ENCODE results near the gene PLEKHJ1.

DNA sequence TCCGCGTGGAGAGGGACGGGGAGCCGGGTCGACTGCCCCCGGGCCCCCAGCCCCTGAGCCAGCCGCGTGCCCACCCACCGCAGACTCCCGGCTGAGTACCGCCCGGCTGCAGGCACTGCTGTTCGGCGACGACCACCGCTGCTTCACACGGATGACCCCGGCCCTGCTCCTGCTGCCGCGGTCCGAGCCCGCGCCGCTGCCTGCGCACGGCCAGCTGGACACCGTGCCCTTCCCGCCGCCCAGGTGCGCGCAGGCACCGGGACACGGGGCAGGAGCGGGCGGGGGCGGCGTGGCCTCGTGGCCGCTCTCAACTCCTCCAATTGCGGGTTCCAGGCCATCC, 14.6 kb upstream of the PLEKHJ1 start:
- TF ChIP-seq, protein P1, sequence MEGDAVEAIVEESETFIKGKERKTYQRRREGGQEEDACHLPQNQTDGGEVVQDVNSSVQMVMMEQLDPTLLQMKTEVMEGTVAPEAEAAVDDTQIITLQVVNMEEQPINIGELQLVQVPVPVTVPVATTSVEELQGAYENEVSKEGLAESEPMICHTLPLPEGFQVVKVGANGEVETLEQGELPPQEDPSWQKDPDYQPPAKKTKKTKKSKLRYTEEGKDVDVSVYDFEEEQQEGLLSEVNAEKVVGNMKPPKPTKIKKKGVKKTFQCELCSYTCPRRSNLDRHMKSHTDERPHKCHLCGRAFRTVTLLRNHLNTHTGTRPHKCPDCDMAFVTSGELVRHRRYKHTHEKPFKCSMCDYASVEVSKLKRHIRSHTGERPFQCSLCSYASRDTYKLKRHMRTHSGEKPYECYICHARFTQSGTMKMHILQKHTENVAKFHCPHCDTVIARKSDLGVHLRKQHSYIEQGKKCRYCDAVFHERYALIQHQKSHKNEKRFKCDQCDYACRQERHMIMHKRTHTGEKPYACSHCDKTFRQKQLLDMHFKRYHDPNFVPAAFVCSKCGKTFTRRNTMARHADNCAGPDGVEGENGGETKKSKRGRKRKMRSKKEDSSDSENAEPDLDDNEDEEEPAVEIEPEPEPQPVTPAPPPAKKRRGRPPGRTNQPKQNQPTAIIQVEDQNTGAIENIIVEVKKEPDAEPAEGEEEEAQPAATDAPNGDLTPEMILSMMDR (IDR thresholded peaks at IDR 0.05; ENCODE audit: low read depth, low read length, missing input control) = no peak
- no peak for TF ChIP-seq TAF1 (conservative IDR thresholded peaks at IDR 0.05)
- TF ChIP-seq, protein P2, sequence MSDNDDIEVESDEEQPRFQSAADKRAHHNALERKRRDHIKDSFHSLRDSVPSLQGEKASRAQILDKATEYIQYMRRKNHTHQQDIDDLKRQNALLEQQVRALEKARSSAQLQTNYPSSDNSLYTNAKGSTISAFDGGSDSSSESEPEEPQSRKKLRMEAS (IDR thresholded peaks at IDR 0.05) = no peak
- no peak for TF ChIP-seq RAD21 (IDR thresholded peaks at IDR 0.05)
- no peak for TF ChIP-seq YY1 (IDR thresholded peaks at IDR 0.05)
- no peak for TF ChIP-seq JUND (IDR thresholded peaks at IDR 0.05)
- TF ChIP-seq, protein P3, sequence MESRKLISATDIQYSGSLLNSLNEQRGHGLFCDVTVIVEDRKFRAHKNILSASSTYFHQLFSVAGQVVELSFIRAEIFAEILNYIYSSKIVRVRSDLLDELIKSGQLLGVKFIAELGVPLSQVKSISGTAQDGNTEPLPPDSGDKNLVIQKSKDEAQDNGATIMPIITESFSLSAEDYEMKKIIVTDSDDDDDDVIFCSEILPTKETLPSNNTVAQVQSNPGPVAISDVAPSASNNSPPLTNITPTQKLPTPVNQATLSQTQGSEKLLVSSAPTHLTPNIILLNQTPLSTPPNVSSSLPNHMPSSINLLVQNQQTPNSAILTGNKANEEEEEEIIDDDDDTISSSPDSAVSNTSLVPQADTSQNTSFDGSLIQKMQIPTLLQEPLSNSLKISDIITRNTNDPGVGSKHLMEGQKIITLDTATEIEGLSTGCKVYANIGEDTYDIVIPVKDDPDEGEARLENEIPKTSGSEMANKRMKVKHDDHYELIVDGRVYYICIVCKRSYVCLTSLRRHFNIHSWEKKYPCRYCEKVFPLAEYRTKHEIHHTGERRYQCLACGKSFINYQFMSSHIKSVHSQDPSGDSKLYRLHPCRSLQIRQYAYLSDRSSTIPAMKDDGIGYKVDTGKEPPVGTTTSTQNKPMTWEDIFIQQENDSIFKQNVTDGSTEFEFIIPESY (IDR thresholded peaks at IDR 0.05) = no peak
